ENCODE measurements around the gene KIRREL3.
"Not testable (repeated sequence)": the region's sequence is repeated elsewhere in the genome, so short reads cannot be mapped to it uniquely, and the experiment has no call there.

DNA sequence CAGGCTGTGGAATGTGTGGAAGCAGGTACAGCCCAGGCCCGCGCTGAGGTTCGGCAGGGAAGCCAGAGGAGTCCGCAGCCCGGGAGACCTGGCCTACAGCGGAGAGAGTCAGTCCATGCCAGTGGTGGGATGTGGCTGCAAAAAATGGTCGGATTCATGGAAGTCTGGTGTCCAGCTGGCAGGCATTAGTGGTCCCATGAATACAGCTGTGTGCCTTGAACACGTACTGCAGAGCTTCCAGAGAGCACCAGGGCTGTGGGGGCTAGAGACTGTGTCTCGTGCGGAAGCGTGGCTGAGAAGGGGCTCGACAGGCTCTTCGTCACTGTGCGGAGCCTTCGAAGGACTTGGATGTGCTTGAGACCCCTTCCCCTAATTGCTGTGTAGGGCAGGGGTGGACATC lies 604.3 kb downstream of the KIRREL3 start:
- TF ChIP-seq POLR2A, CTCF (IDR thresholded peaks at IDR 0.05): not testable (repeated sequence)

Data from ovary (tissue), 3 donors.